Measurements from ENCODE around the gene CAMKV. TPM values are rescaled to one million over a fixed set of nuclear protein-coding genes. Genes with fewer than 3 reads are reported as not detected.

CAMKV gene
- total RNA-seq, 1 experiment from 2014 or later = 3.2 TPM

DNA sequence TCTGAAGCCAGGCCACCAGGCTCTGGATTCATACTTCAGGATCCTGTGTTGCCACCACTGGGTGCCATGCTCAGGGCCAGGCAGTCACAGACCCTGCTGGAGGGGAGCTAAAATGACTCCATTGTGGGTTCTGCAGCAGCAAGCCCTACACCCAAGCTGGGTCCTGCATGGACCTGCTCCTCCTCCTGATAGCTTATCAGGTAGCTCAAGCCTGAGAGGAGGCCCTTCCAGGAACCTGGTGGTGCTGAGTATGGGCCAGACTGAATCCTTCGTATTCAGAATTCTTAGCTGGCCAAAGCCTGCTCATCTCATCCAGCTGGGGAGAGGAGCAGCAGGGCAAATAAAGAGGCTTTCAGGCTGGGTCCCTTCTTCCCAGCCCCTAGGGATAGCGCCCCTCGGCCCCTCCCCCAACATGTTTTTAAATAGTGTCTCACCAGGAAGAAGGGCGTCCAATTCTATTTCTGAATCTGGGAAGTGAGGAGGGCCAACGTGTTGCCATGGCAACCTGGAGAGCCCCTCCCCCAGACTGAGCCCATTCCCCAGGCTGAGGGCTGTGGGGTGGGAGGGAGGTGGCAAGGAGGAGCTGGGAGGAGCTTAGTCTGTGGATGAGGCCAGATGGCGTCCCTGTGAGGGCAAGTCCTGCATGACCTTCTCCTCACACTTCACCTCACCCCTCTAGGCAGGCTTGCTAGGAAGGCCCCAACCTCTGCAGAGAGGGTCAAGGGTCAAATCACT is 11.0 kb upstream of the CAMKV start:
- Histone ChIP-seq H3K9me3 (ENCODE audit: low read length) (no peaks in the 10 kb centered on the region), H3K9ac (ENCODE audit: low read length) (no peak overlapping the region), H3K36me3 (ENCODE audit: insufficient read depth, low read length) (no peaks in the 10 kb centered on the region), H3K27me3 (ENCODE audit: low read length) (no peaks in the 10 kb centered on the region), H4K20me1 (ENCODE audit: insufficient read depth, low read depth, low read length) (no peaks in the 10 kb centered on the region), H3K27ac (ENCODE audit: low read length) (no peak overlapping the region), H3K4me3 (ENCODE audit: low read length) (no peak overlapping the region), H3K4me2 (ENCODE audit: low read depth, low read length, poor library complexity, severe bottlenecking) (no peak overlapping the region), H2AFZ (ENCODE audit: low read length) (no peak overlapping the region), H3K79me2 (ENCODE audit: low read length) (no peaks in the 10 kb centered on the region), H3K9me2 (replicated peaks; ENCODE audit: insufficient read depth, low read length) (no peaks in the 10 kb centered on the region), H3K4me1 (ENCODE audit: low read length) (peaks cover 18% of the 10 kb centered on the region)
- no peak for DNase-seq

DNA sequence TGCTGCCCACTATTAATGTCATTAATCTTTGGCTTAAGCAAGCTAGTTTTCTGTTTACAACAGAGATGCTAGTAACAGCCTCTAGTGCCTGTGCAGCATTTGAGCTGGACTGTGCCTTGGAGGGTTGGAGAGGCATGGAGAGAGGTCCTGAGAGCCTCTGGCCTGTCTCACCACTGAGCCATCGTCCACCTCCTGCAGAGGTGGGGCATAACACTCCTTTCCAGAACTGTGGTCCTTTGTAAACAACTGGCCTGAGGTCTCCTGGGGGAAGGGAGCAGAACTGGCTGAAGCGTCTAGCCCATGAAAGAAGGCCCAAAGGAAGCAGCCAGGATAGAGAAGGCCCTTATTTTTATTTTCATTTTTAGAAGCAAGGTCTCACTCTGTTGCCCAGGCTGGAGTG is 10.0 kb upstream of the CAMKV start:
- H2AFZ ChIP-seq (ENCODE audit: low read length) = no peak overlapping the region

DNA sequence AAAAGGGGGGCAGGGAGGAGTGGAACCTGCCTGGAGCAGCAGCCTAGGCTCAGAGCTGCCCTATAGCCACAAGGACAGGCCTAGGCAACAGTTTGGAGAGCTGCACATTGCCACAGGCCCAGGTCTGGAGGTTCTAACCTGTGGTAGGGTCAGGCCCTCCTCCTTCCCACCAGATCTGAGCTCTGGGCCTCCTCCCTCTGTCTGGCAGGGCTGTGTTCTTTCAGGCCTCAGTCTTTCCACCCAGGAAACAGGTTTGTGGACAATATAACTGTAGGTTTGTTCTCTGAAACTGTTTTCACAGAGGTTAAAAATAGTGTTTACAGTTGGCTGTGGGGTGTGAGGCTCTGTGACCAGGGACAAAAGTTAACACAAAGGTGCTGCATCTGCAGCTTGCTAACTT is 9.0 kb upstream of the CAMKV start:
- Histone ChIP-seq H3K9me3 (ENCODE audit: low read length) (no peaks in the 10 kb centered on the region), H3K9ac (ENCODE audit: low read length) (no peak overlapping the region), H3K4me3 (ENCODE audit: low read length) (no peak overlapping the region), H3K79me2 (ENCODE audit: low read length) (no peaks in the 10 kb centered on the region), H3K9me2 (replicated peaks; ENCODE audit: insufficient read depth, low read length) (no peaks in the 10 kb centered on the region), H3K27ac (ENCODE audit: low read length) (no peak overlapping the region), H3K27me3 (ENCODE audit: low read length) (no peaks in the 10 kb centered on the region), H3K36me3 (ENCODE audit: insufficient read depth, low read length) (no peaks in the 10 kb centered on the region), H3K4me2 (ENCODE audit: low read depth, low read length, poor library complexity, severe bottlenecking) (no peak overlapping the region), H2AFZ (ENCODE audit: low read length) (no peak overlapping the region), H4K20me1 (ENCODE audit: insufficient read depth, low read depth, low read length) (no peaks in the 10 kb centered on the region), H3K4me1 (ENCODE audit: low read length) (peaks cover 18% of the 10 kb centered on the region)
- no peak for DNase-seq

More for the DNA sequence above, 10.0 kb upstream of the CAMKV start:
- Histone ChIP-seq H3K27me3 (ENCODE audit: low read length) (no peaks in the 10 kb centered on the region), H3K9me2 (replicated peaks; ENCODE audit: insufficient read depth, low read length) (no peaks in the 10 kb centered on the region), H3K36me3 (ENCODE audit: insufficient read depth, low read length) (no peaks in the 10 kb centered on the region), H3K79me2 (ENCODE audit: low read length) (no peaks in the 10 kb centered on the region), H3K4me1 (ENCODE audit: low read length) (peaks cover 18% of the 10 kb centered on the region), H3K4me3 (ENCODE audit: low read length) (no peak overlapping the region), H3K9me3 (ENCODE audit: low read length) (no peaks in the 10 kb centered on the region), H3K4me2 (ENCODE audit: low read depth, low read length, poor library complexity, severe bottlenecking) (no peak overlapping the region), H4K20me1 (ENCODE audit: insufficient read depth, low read depth, low read length) (no peaks in the 10 kb centered on the region), H3K9ac (ENCODE audit: low read length) (no peak overlapping the region), H3K27ac (ENCODE audit: low read length) (no peak overlapping the region)
- DNase-seq = no peak

DNA sequence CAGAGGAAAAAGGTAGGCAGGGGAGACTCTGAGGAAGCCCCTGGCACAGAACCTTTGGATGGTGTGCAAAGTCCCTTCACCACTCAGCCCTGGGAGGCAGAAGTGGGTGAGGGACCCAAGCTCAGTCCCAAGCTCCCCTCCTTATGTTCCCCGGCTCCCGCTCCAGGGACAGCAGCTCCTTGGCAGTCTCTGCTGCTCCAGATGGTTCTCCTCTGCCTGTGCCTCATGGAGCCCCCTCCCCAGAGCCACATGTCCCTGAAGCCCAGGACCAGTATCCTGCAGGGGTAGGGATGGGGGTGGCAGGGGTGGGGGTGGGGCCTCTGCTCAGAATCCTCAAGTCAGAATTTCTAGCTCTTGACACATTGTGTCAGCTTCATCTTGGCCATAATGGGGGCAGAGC is 8.0 kb upstream of the CAMKV start:
- no peak overlapping the region for H3K9ac ChIP-seq (ENCODE audit: low read length)
- H3K4me1 ChIP-seq (ENCODE audit: low read length) = peaks cover 25% of the 10 kb centered on the region
- H3K79me2 ChIP-seq (ENCODE audit: low read length) = no peaks in the 10 kb centered on the region
- no peaks in the 10 kb centered on the region for H3K9me2 ChIP-seq (replicated peaks; ENCODE audit: insufficient read depth, low read length)
- H3K27me3 ChIP-seq (ENCODE audit: low read length) = no peaks in the 10 kb centered on the region
- H3K36me3 ChIP-seq (ENCODE audit: insufficient read depth, low read length) = no peaks in the 10 kb centered on the region
- no peak overlapping the region for H3K27ac ChIP-seq (ENCODE audit: low read length)
- H4K20me1 ChIP-seq (ENCODE audit: insufficient read depth, low read depth, low read length) = no peaks in the 10 kb centered on the region
- H2AFZ ChIP-seq (ENCODE audit: low read length) = no peak overlapping the region
- H3K9me3 ChIP-seq (ENCODE audit: low read length) = no peaks in the 10 kb centered on the region
- no peak for DNase-seq
- H3K4me3 ChIP-seq (ENCODE audit: low read length) = no peak overlapping the region
- H3K4me2 ChIP-seq (ENCODE audit: low read depth, low read length, poor library complexity, severe bottlenecking) = no peak overlapping the region

DNA sequence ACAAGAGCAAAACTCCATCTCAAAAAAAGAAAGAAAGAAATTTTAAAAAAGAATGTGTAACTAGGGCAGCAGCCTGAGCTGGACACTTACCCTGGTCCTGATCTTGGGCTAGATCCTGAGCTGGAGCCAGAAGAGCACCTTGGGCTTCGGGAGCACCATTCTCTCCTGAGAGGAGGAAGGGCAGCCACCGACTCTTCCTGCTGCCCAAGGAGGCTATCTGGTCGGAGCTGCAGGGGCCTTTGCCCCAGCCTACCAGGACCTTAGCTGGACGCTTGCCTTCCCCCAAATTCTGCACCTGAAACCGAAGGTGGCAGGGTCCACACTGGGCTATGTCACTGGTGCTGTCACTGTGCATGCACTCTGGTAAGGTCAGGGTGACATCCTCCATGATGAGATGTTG is 6.9 kb upstream of the CAMKV start:
- H3K27me3 ChIP-seq (ENCODE audit: low read length) = no peaks in the 10 kb centered on the region; the same call in 1 of the 2 replicates
- H3K27ac ChIP-seq (ENCODE audit: low read length) = no peak overlapping the region
- H4K20me1 ChIP-seq (ENCODE audit: insufficient read depth, low read depth, low read length) = no peaks in the 10 kb centered on the region
- H3K36me3 ChIP-seq (ENCODE audit: insufficient read depth, low read length) = no peaks in the 10 kb centered on the region
- no peak overlapping the region for H3K4me2 ChIP-seq (ENCODE audit: low read depth, low read length, poor library complexity, severe bottlenecking)
- H2AFZ ChIP-seq (ENCODE audit: low read length) = no peak overlapping the region
- H3K4me1 ChIP-seq (ENCODE audit: low read length) = peaks cover 19% of the 10 kb centered on the region
- H3K9me3 ChIP-seq (ENCODE audit: low read length) = no peaks in the 10 kb centered on the region
- DNase-seq = no peak
- H3K9ac ChIP-seq (ENCODE audit: low read length) = no peak overlapping the region
- no peaks in the 10 kb centered on the region for H3K79me2 ChIP-seq (ENCODE audit: low read length)
- H3K4me3 ChIP-seq (ENCODE audit: low read length) = no peak overlapping the region
- H3K9me2 ChIP-seq (replicated peaks; ENCODE audit: insufficient read depth, low read length) = no peaks in the 10 kb centered on the region

DNA sequence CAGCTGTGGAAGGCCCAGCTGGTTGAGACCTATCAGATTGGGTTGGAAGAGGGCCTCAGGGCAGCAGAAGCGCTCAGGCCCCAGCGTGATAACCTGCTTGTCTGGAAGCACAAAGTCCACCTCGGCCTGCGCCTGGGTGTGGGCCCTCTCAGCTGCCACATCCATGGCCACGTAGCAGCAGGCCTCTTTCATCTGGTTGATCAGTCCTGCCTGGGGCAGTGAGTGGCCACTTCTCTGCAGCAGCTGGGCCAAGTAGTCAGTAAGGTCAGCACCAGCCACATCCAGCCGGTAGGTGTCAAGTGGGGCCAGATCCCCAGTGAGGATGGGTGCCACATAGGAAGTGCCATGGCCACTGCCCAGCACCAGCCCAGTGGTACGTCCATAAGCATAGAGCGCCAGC is 3.9 kb upstream of the CAMKV start:
- Histone ChIP-seq H2AFZ (ENCODE audit: low read length) (no peak overlapping the region), H3K9ac (ENCODE audit: low read length) (no peak overlapping the region), H3K9me3 (ENCODE audit: low read length) (no peaks in the 10 kb centered on the region), H3K79me2 (ENCODE audit: low read length) (no peaks in the 10 kb centered on the region), H3K4me2 (ENCODE audit: low read depth, low read length, poor library complexity, severe bottlenecking) (no peak overlapping the region), H3K27me3 (ENCODE audit: low read length) (no peaks in the 10 kb centered on the region; the same call in 1 of the 2 replicates), H3K9me2 (replicated peaks; ENCODE audit: insufficient read depth, low read length) (no peaks in the 10 kb centered on the region), H3K4me3 (ENCODE audit: low read length) (no peak overlapping the region), H3K4me1 (ENCODE audit: low read length) (peaks cover 25% of the 10 kb centered on the region), H3K27ac (ENCODE audit: low read length) (no peak overlapping the region), H3K36me3 (ENCODE audit: insufficient read depth, low read length) (no peaks in the 10 kb centered on the region), H4K20me1 (ENCODE audit: insufficient read depth, low read depth, low read length) (no peaks in the 10 kb centered on the region; the same call in 1 of the 2 replicates)
- no peak for DNase-seq

DNA sequence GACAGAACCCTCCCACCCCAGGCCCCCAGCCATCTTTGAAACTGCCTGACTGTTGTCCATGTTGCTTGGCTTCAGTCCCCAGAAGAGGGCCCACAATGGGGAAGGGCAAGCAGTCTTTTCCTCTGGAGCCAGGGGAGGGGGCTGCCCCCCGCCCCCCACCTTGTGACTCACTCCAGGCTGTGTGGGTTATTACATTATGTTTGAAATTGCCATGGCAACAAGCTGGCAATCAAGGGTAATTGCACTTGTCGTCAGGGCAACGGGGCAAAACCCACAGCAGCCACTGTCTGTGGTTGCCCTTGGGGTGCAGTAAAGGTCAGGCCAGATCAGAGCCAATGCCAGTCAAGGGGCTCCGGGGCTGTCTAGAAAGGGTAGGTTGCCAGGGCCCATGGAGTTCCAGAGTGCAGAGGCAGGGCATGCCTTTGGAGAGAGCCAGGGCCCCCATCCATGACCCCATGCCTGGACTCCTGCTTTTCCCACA is 3.1 kb upstream of the CAMKV start:
- no peaks in the 10 kb centered on the region for H3K9me2 ChIP-seq (replicated peaks; ENCODE audit: insufficient read depth, low read length)
- no peak overlapping the region for H3K4me2 ChIP-seq (ENCODE audit: low read depth, low read length, poor library complexity, severe bottlenecking)
- no peaks in the 10 kb centered on the region; the same call in 1 of the 2 replicates for H3K27me3 ChIP-seq (ENCODE audit: low read length)
- no peaks in the 10 kb centered on the region for H3K79me2 ChIP-seq (ENCODE audit: low read length)
- no peaks in the 10 kb centered on the region for H3K9me3 ChIP-seq (ENCODE audit: low read length)
- no peak overlapping the region for H3K9ac ChIP-seq (ENCODE audit: low read length)
- no peak overlapping the region for H2AFZ ChIP-seq (ENCODE audit: low read length)
- DNase-seq = peak; percentile 65
- no peak overlapping the region for H3K27ac ChIP-seq (ENCODE audit: low read length)
- H3K36me3 ChIP-seq (ENCODE audit: insufficient read depth, low read length) = no peaks in the 10 kb centered on the region
- H3K4me3 ChIP-seq (ENCODE audit: low read length) = no peak overlapping the region
- H4K20me1 ChIP-seq (ENCODE audit: insufficient read depth, low read depth, low read length) = no peaks in the 10 kb centered on the region; the same call in 1 of the 2 replicates
- peaks cover 33% of the 10 kb centered on the region for H3K4me1 ChIP-seq (ENCODE audit: low read length)

DNA sequence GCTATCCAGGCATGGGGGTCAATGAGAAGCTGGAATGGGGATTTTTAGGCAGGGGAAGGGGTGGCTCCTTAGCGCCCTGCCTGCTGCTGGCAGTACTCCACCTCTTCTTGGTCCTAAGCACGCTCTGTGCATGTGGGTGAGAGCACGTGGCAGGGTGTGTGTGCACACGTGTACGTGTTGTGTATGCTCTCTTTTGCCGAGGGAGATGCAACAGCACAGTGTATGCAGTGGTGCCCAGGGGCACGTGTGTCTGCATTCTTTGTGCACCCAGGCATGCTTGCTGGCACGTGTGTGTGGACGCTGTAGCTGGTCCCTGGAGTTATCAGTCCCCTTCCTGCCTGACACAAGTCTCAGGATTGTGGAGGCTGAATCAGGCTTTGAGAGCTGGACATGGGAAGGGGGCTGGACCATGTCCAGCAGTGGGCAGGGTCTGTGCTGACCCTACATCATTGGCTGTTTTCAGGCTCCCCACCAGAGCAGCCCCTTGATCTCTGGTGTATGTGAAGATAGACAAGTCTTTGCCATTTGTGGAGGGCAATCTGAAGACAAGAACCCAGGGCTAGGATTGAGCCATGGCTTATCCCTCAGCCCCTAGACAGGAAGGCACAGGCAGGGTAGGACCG is 1.9 kb upstream of the CAMKV start:
- Histone ChIP-seq H3K4me3 (ENCODE audit: low read length) (no peak overlapping the region), H3K4me2 (ENCODE audit: low read depth, low read length, poor library complexity, severe bottlenecking) (no peak overlapping the region), H3K9me2 (replicated peaks; ENCODE audit: insufficient read depth, low read length) (no peaks in the 10 kb centered on the region)

More for the DNA sequence above, 1.9 kb upstream of the CAMKV start:
- H3K4me1 ChIP-seq (ENCODE audit: low read length) = peaks cover 45% of the 10 kb centered on the region
- H3K27ac ChIP-seq (ENCODE audit: low read length) = no peak overlapping the region
- no peak overlapping the region for H2AFZ ChIP-seq (ENCODE audit: low read length)
- H3K9me3 ChIP-seq (ENCODE audit: low read length) = no peaks in the 10 kb centered on the region
- no peak overlapping the region for H3K9ac ChIP-seq (ENCODE audit: low read length)
- H3K27me3 ChIP-seq (ENCODE audit: low read length) = no peaks in the 10 kb centered on the region; the same call in 1 of the 2 replicates
- no peaks in the 10 kb centered on the region for H3K36me3 ChIP-seq (ENCODE audit: insufficient read depth, low read length)
- H4K20me1 ChIP-seq (ENCODE audit: insufficient read depth, low read depth, low read length) = no peaks in the 10 kb centered on the region; the same call in 1 of the 2 replicates
- no peak for DNase-seq
- no peaks in the 10 kb centered on the region for H3K79me2 ChIP-seq (ENCODE audit: low read length)

Data from Karpas-422 (cell line).